ENCODE data around the gene PAM. TPM values are rescaled to one million over a fixed set of nuclear protein-coding genes. Genes with fewer than 3 reads are reported as not detected.

PAM gene
- total RNA-seq, 2 donors from 2014 or later, result 32.9 to 38.2 TPM

GRCh38 chr5:102891175-102891574, 136.1 kb downstream of the PAM start:
- Mint-ChIP-seq H3K27me3 (ENCODE audit: insufficient read depth) (no peaks in the 10 kb centered on the region), H3K27ac (no peak overlapping the region), H3K9me3 (no peaks in the 10 kb centered on the region), H3K36me3 (ENCODE audit: low read depth) (no peaks in the 10 kb centered on the region), H3K4me3 (no peak overlapping the region), H3K4me1 (no peaks in the 10 kb centered on the region)
- no peak for DNase-seq
- whole genome bisulfite sequencing, 2 experiments (ENCODE audit: insufficient coverage in 1 of 2, insufficient read length in 1 of 2), result 90 to 93% methylated on average over 2 to 3 of the region's 3 CpGs
- Histone ChIP-seq H3K36me3 (ENCODE audit: control insufficient read depth, insufficient read depth, low read length) (no peaks in the 10 kb centered on the region), H3K27ac (ENCODE audit: low read depth, low read length) (no peak overlapping the region), H3K4me1 (ENCODE audit: control insufficient read depth, insufficient read depth, low read length) (no peaks in the 10 kb centered on the region), H3K9me3 (ENCODE audit: control insufficient read depth, low read length) (no peaks in the 10 kb centered on the region), H3K27me3 (ENCODE audit: control insufficient read depth, insufficient read depth, low read length, poor library complexity, severe bottlenecking) (no peaks in the 10 kb centered on the region), H3K9ac (ENCODE audit: extremely low read depth, low read length, poor library complexity, severe bottlenecking) (no peak overlapping the region), H3K4me3 (ENCODE audit: low read length) (no peak overlapping the region)
- TF ChIP-seq, protein P1, sequence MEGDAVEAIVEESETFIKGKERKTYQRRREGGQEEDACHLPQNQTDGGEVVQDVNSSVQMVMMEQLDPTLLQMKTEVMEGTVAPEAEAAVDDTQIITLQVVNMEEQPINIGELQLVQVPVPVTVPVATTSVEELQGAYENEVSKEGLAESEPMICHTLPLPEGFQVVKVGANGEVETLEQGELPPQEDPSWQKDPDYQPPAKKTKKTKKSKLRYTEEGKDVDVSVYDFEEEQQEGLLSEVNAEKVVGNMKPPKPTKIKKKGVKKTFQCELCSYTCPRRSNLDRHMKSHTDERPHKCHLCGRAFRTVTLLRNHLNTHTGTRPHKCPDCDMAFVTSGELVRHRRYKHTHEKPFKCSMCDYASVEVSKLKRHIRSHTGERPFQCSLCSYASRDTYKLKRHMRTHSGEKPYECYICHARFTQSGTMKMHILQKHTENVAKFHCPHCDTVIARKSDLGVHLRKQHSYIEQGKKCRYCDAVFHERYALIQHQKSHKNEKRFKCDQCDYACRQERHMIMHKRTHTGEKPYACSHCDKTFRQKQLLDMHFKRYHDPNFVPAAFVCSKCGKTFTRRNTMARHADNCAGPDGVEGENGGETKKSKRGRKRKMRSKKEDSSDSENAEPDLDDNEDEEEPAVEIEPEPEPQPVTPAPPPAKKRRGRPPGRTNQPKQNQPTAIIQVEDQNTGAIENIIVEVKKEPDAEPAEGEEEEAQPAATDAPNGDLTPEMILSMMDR (conservative IDR thresholded peaks at IDR 0.05), result no peak

DNA sequence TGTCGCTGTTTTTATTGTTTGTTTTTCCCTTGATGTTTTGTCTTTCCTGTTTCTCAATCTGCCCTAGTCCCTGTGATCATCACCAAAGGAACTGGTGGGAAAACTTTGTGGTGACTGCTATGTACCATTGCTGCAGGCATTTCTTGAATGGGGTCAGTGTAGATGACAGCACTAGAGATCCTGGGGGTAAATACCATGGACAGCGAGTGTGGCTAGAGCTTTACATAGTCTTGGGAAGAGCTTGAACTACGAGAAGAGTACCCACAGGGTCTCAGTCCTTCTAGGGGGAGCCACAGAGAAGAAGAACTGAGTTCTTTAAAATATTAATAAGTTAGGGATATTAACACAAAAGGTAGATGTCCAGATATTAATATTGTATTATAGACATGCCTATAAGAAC, 138.8 kb downstream of the PAM start:
- TF ChIP-seq, protein P1 (conservative IDR thresholded peaks at IDR 0.05), result no peak

DNA sequence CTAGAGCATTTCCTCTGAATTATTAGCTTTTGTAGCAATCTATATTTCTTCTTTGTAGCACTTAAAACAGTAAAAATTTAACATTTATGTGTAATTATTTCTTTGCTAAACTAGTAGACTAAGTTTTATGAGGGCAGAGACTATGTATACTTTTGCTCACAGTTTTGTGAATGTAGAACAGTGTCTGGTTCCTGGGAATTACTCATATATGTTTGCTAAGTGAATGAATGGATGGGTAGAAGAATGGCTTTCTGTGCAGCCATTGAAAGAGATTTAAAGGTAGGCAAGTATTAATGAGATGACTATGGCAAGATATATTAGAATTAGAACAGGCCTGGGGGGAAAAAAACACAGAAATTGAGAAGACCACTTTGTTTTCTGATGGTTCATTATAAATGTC, 140.1 kb downstream of the PAM start:
- Histone ChIP-seq H3K9me3 (ENCODE audit: control insufficient read depth, low read length) (no peaks in the 10 kb centered on the region), H3K9ac (ENCODE audit: extremely low read depth, low read length, poor library complexity, severe bottlenecking) (no peak overlapping the region), H3K27me3 (ENCODE audit: control insufficient read depth, insufficient read depth, low read length, poor library complexity, severe bottlenecking) (no peaks in the 10 kb centered on the region), H3K4me1 (ENCODE audit: control insufficient read depth, insufficient read depth, low read length) (no peaks in the 10 kb centered on the region), H3K36me3 (ENCODE audit: control insufficient read depth, insufficient read depth, low read length) (no peaks in the 10 kb centered on the region), H3K4me3 (ENCODE audit: low read length) (no peak overlapping the region), H3K27ac (ENCODE audit: low read depth, low read length) (no peak overlapping the region)
- H3K36me3 Mint-ChIP-seq (ENCODE audit: low read depth), result no peaks in the 10 kb centered on the region
- no peak for DNase-seq
- TF ChIP-seq, protein P1 (conservative IDR thresholded peaks at IDR 0.05), result no peak
- no peaks in the 10 kb centered on the region for H3K9me3 Mint-ChIP-seq
- H3K27ac Mint-ChIP-seq, result no peak overlapping the region
- no peaks in the 10 kb centered on the region for H3K4me1 Mint-ChIP-seq
- no peak overlapping the region for H3K4me3 Mint-ChIP-seq
- H3K27me3 Mint-ChIP-seq (ENCODE audit: insufficient read depth), result no peaks in the 10 kb centered on the region

More for the DNA sequence above, 138.8 kb downstream of the PAM start:
- Mint-ChIP-seq H3K36me3 (ENCODE audit: low read depth) (no peaks in the 10 kb centered on the region), H3K9me3 (no peaks in the 10 kb centered on the region), H3K27me3 (ENCODE audit: insufficient read depth) (no peaks in the 10 kb centered on the region), H3K27ac (no peak overlapping the region), H3K4me3 (no peak overlapping the region), H3K4me1 (no peaks in the 10 kb centered on the region)
- H3K4me3 ChIP-seq (ENCODE audit: low read length), result no peak overlapping the region
- no peaks in the 10 kb centered on the region for H3K4me1 ChIP-seq (ENCODE audit: control insufficient read depth, insufficient read depth, low read length)
- no peaks in the 10 kb centered on the region for H3K36me3 ChIP-seq (ENCODE audit: control insufficient read depth, insufficient read depth, low read length)
- H3K9me3 ChIP-seq (ENCODE audit: control insufficient read depth, low read length), result no peaks in the 10 kb centered on the region
- peak; percentile 59 for DNase-seq
- no peaks in the 10 kb centered on the region for H3K27me3 ChIP-seq (ENCODE audit: control insufficient read depth, insufficient read depth, low read length, poor library complexity, severe bottlenecking)
- H3K27ac ChIP-seq (ENCODE audit: low read depth, low read length), result no peak overlapping the region
- H3K9ac ChIP-seq (ENCODE audit: extremely low read depth, low read length, poor library complexity, severe bottlenecking), result no peak overlapping the region
- 88 to 100% methylated on average over 2 to 3 of the region's 3 CpGs for WGBS, 2 experiments (ENCODE audit: insufficient coverage in 1 of 2, insufficient read length in 1 of 2)
